GM12878 (cell line): ENCODE data around the gene SPHK2. TPM values are rescaled to one million over a fixed set of nuclear protein-coding genes. Genes with fewer than 3 reads are reported as not detected.

Experiments
- ATAC-seq: fragments of 200-7000 bp; cut with Tn5 transposase; 3 replicates; pipeline ENCODE4 v1.9.1; 2020; ENCODE audit warnings: mild to moderate bottlenecking, moderate library complexity
- BruUV-seq: library from RNA; stranded (reverse); fragments of 400-500 nt; replicated peaks from 2 replicates; lab custom pipeline; 2021; lab: Mats Ljungman, UMichigan
- CTCF ChIA-PET: fragments of 300-600 bp; sonication (Branson Sonifier 250); formaldehyde crosslinking; extraction: SDS; loops from one replicate; lab custom pipeline; 2021; ENCODE audit warnings: inconsistent platforms; lab: Yijun Ruan, JAX
- POLR2A ChIA-PET: fragments of 350-600 bp; formaldehyde crosslinking; extraction: SDS; loops from one replicate; lab custom pipeline; 2021; ENCODE audit warnings: inconsistent platforms; lab: Charles Lee
- RAD21 ChIA-PET: fragments of 300-600 bp; sonication (Branson Sonifier 250); formaldehyde crosslinking; loops from one replicate; lab custom pipeline; 2023; ENCODE audit warnings: antibody characterized with exemption; ENCODE audit not compliant: unreplicated experiment; lab: Charles Lee
- SMC1A ChIA-PET: fragments of 300-600 bp; sonication (Branson Sonifier 250); formaldehyde crosslinking; loops from one replicate; lab custom pipeline; 2023; ENCODE audit not compliant: unreplicated experiment, uncharacterized antibody; lab: Charles Lee
- DNase-seq: peaks from one replicate; pipeline ENCODE4 v3.0.0-alpha.2; 2011; ENCODE audit warnings: low read depth, low spot score
- FAIRE-seq: peaks from 3 replicates; lab custom pipeline; 2011; peaks lifted over from hg19 to GRCh38; lab: Jason Lieb, UNC
- H2AFZ ChIP-seq: 2 replicates; pipeline ENCODE4 v1.6.0; 2011; ENCODE audit warnings: low read depth, low read length, control low read depth; ENCODE audit not compliant: control insufficient read depth
- H3K27ac ChIP-seq: 2 replicates; pipeline ENCODE4 v1.5.1; 2011; ENCODE audit warnings: control low read depth; ENCODE audit not compliant: control insufficient read depth, insufficient read depth
- H3K27me3 ChIP-seq, 2 experiments: replicated peaks in 1 of 2; 2 replicates each; pipeline versions ENCODE4 v1.6.0 to v1.6.1; 2011; ENCODE audit warnings: low read length in 1 of 2; ENCODE audit not compliant: control insufficient read depth in 2 of 2, insufficient read depth in 2 of 2
- H3K36me3 ChIP-seq, 2 experiments: 2 replicates each; pipeline ENCODE4 v1.5.1; 2011; ENCODE audit warnings: low read length in 1 of 2; ENCODE audit not compliant: control insufficient read depth in 2 of 2, insufficient read depth in 2 of 2
- H3K4me1 ChIP-seq: 2 replicates; pipeline ENCODE4 v1.6.1; 2011; ENCODE audit warnings: mild to moderate bottlenecking, low read length, moderate library complexity, mixed read lengths; ENCODE audit not compliant: control insufficient read depth, insufficient read depth
- H3K4me2 ChIP-seq: 2 replicates; pipeline ENCODE4 v1.6.0; 2011; ENCODE audit warnings: control low read depth; ENCODE audit not compliant: control insufficient read depth, insufficient read depth
- H3K4me3 ChIP-seq: fragments of 200-600 bp; sonication (generic); 2 replicates; pipeline ENCODE4 v1.5.1; 2016
- H3K79me2 ChIP-seq: 2 replicates; pipeline ENCODE4 v1.6.0; 2011; ENCODE audit warnings: low read length; ENCODE audit not compliant: control insufficient read depth, insufficient read depth
- H3K9ac ChIP-seq: 2 replicates; pipeline ENCODE4 v1.8.0; 2011; ENCODE audit warnings: low read length, control low read depth, mixed read lengths; ENCODE audit not compliant: control insufficient read depth, insufficient read depth
- H3K9me3 ChIP-seq: replicated peaks from 3 replicates; pipeline ENCODE4 v1.5.1; 2011; ENCODE audit warnings: mild to moderate bottlenecking, low read length; ENCODE audit not compliant: control insufficient read depth, insufficient read depth
- H4K20me1 ChIP-seq: 2 replicates; pipeline ENCODE4 v1.6.0; 2011; ENCODE audit not compliant: control insufficient read depth, insufficient read depth
- NR2C2 ChIP-seq: IDR thresholded peaks from 2 replicates; pipeline ENCODE4 v1.6.1; 2011; ENCODE audit warnings: borderline replicate concordance, low read depth; ENCODE audit not compliant: control insufficient read depth, insufficient read length
- PML ChIP-seq: IDR thresholded peaks from 2 replicates; pipeline ENCODE4 v1.6.1; 2012; ENCODE audit warnings: low read length, inconsistent platforms
- RFX5 ChIP-seq: IDR thresholded peaks from 2 replicates; pipeline ENCODE4 v1.6.1; 2011; ENCODE audit warnings: low read depth, low read length, improper control_type of control experiment
- WGBS: methylation state at CpG from one replicate; pipeline ENCODE4 v1.1.6; 2016; ENCODE audit warnings: low lambda C conversion rate; ENCODE audit not compliant: insufficient replicate concordance, insufficient coverage; ENCODE audit errors: missing lambda C conversion rate; 5-methylcytosine and 5-hydroxymethylcytosine counted together
- in situ Hi-C: fragments of 300-500 bp; cut with MboI; formaldehyde crosslinking; loops from 9 replicates; pipeline ENCODE4 v1.14.3; 2018; ENCODE audit warnings: mixed read lengths
- intact Hi-C: fragments of 100-400 bp; cut with micrococcal nuclease; formaldehyde crosslinking; loops from one replicate; pipeline ENCODE4 v1.14.2; 2022; ENCODE audit not compliant: unreplicated experiment
- polyA plus RNA-seq, 11 experiments: library from polyadenylated mRNA; depleted of rRNA in 4 of 11; unstranded in 6 of 11; stranded (reverse) in 5 of 11; fragments of >200 nt; fragmentation: Nextera tagmentation in 4 of 11; fragmentation: Illumina TruSeq in 1 of 11; extraction: Ambion mirVana in 4 of 11; extraction: Trizol in 1 of 11; gene quantifications; 1 replicate in 1 of 11; 2 replicates in 10 of 11; pipeline versions ENCODE4 v1.2.1 to v1.2.3, GENCODE V29; 2011 to 2016; ENCODE audit warnings: inconsistent platforms in 2 of 11, missing spikeins in 2 of 11, low read depth in 1 of 11
- total RNA-seq, 4 experiments: library from RNA; depleted of rRNA in 3 of 4; stranded (reverse); fragments of >200 nt in 3 of 4; fragmentation: Illumina TruSeq in 1 of 4; extraction: Trizol in 1 of 4; gene quantifications; 2 replicates each; pipeline versions ENCODE4 v1.2.1 to v1.2.3, GENCODE V29; 2013 to 2021
- TF ChIP-seq, protein P1 (sequence below): fragments of 450-650 bp; IDR thresholded peaks from 2 replicates; pipeline ENCODE4 v1.6.1; 2016; ENCODE audit warnings: mild to moderate bottlenecking
- TF ChIP-seq, protein P2 (sequence below): fragments of 450-650 bp; IDR thresholded peaks from 2 replicates; pipeline ENCODE4 v1.6.1; 2018; ENCODE audit warnings: borderline replicate concordance, mild to moderate bottlenecking; ENCODE audit not compliant: partially characterized antibody

Gene SPHK2
- total and polyA plus RNA-seq, 10 of the 15 experiments (the other 5 are each of a cell fraction or from before 2014, with no cell fraction given): 0.37 to 40.5 (median 11.2) TPM

DNA sequence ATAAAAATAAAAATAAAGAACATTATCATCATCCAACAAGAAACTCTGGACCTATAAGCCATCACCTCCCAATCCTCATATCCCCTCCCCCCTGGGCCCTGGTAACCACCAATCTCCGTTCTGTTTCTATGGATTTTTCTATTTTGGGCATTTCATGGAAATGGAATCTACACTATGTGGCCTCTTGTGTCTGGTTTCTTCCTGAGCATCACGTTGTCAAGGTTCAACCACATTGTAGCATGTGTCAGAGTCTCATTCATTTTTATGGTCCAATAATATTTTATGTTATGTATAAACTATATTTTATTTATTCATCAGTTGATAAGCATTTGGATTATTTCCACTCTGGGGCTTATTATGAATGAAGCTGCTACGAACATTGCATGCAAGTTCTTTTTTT, 40.4 kb upstream of the SPHK2 start:
- no peaks in the 10 kb centered on the region for H3K9me3 ChIP-seq
- TF ChIP-seq NR2C2: no peak
- TF ChIP-seq, protein P1, sequence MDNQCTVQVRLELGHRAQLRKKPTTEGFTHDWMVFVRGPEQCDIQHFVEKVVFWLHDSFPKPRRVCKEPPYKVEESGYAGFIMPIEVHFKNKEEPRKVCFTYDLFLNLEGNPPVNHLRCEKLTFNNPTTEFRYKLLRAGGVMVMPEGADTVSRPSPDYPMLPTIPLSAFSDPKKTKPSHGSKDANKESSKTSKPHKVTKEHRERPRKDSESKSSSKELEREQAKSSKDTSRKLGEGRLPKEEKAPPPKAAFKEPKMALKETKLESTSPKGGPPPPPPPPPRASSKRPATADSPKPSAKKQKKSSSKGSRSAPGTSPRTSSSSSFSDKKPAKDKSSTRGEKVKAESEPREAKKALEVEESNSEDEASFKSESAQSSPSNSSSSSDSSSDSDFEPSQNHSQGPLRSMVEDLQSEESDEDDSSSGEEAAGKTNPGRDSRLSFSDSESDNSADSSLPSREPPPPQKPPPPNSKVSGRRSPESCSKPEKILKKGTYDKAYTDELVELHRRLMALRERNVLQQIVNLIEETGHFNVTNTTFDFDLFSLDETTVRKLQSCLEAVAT: no peak
- TF ChIP-seq PML: no peak
- TF ChIP-seq, protein P2, sequence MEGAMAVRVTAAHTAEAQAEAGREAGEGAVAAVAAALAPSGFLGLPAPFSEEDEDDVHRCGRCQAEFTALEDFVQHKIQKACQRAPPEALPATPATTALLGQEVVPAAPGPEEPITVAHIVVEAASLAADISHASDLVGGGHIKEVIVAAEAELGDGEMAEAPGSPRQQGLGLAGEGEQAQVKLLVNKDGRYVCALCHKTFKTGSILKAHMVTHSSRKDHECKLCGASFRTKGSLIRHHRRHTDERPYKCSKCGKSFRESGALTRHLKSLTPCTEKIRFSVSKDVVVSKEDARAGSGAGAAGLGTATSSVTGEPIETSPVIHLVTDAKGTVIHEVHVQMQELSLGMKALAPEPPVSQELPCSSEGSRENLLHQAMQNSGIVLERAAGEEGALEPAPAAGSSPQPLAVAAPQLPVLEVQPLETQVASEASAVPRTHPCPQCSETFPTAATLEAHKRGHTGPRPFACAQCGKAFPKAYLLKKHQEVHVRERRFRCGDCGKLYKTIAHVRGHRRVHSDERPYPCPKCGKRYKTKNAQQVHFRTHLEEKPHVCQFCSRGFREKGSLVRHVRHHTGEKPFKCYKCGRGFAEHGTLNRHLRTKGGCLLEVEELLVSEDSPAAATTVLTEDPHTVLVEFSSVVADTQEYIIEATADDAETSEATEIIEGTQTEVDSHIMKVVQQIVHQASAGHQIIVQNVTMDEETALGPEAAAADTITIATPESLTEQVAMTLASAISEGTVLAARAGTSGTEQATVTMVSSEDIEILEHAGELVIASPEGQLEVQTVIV: no peak
- TF ChIP-seq RFX5: no peak
- TF ChIP-seq, all 136 proteins: peak for 0
- Histone ChIP-seq H3K4me2 (no peak overlapping the region), H3K4me3 (no peak overlapping the region), H3K27me3 (no peaks in the 10 kb centered on the region), H3K27ac (no peak overlapping the region), H3K9ac (no peak overlapping the region), H3K36me3 (no peaks in the 10 kb centered on the region), H3K79me2 (no peaks in the 10 kb centered on the region), H2AFZ (no peak overlapping the region), H4K20me1 (no peaks in the 10 kb centered on the region), H3K4me1 (peaks cover under 1% of the 10 kb centered on the region; the same call in 1 of the 2 replicates)
- intact Hi-C loops: no loop called here
- ATAC-seq (no peak), FAIRE-seq (no peak), DNase-seq (no peak)
- in situ Hi-C loops: no loop called here
- CTCF ChIA-PET: interaction anchor here (0.6 kb wide), 1 partner anchor 96 kb away, joined by 3 read pairs; no protein-coding TSS in a partner anchor
- BruUV-seq: no TSS peak
- RAD21 ChIA-PET: no interaction called here
- SMC1A ChIA-PET: no interaction called here
- 32% methylated on average over 3 of the region's 3 CpGs for WGBS
- POLR2A ChIA-PET: interaction anchor here (0.7 kb wide), 1 partner anchor 746 kb away, joined by 3 read pairs; no protein-coding TSS in a partner anchor
